Breast epithelium (tissue), 3 donors: ENCODE results near the gene TRIM65.

Experiments used
- CTCF ChIP-seq, 3 donors: fragments of 450-650 bp; IDR thresholded peaks; one replicate each; pipeline ENCODE4 v1.5.1; 2016 to 2017; ENCODE audit warnings: antibody characterized with exemption in 3 of 3, mild to moderate bottlenecking in 3 of 3, moderate library complexity in 3 of 3
- POLR2A ChIP-seq: fragments of 450-650 bp; IDR thresholded peaks from one replicate; pipeline ENCODE4 v1.6.1; 2016; ENCODE audit warnings: antibody characterized with exemption, mild to moderate bottlenecking, moderate library complexity
- POLR2AphosphoS5 ChIP-seq, 3 donors: sonication (generic); formaldehyde crosslinking; IDR thresholded peaks; one replicate each; pipeline ENCODE4 v1.6.1; 2017; ENCODE audit warnings: antibody characterized with exemption in 3 of 3

GRCh38 chr17:75845058-75845711 is 51.6 kb downstream of the TRIM65 start:
- TF ChIP-seq POLR2AphosphoS5 (IDR thresholded peaks at IDR 0.05) (peak; percentile 58 to 73 (median 63)), CTCF (IDR thresholded peaks at IDR 0.05) (peak; percentile 97 to 99 (median 97)), POLR2A (no peak)
